GM19351 (cell line): ENCODE data around the gene PRSS50.
"Not testable (repeated sequence)": the region's sequence is repeated elsewhere in the genome, so short reads cannot be mapped to it uniquely, and the experiment has no call there.

Experiments
- ATAC-seq: cut with Tn5 transposase; IDR thresholded peaks from one replicate; pipeline ENCODE4 v1.9.1; 2021; ENCODE audit warnings: mild to moderate bottlenecking, moderate library complexity; ENCODE audit not compliant: unreplicated experiment

PRSS50 gene

DNA sequence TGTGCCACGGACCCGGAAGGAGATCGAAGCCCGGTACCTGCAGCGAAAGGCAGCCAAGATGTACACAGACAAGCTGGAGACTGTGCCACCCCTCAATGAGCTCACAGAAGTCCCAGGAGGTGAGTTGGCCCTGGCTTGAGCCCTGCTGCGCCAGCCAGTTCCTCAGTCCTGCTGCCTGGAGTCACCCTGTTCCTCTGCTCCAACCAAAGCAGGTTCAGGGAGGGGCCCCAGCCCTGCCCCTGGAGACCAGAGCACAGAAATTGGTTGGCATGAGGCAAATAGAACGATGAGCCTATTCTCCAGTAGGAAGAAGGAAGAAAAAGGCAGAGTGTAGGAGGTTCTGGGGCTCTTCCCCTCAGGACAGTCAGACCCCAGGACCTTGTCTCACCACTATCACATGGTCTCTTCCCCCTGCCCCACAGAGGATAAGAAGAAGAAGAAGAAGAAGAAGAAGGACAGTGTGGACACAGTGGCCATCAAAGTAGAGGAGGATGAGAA is 8.5 kb downstream of the PRSS50 start:
- no peak for ATAC-seq

DNA sequence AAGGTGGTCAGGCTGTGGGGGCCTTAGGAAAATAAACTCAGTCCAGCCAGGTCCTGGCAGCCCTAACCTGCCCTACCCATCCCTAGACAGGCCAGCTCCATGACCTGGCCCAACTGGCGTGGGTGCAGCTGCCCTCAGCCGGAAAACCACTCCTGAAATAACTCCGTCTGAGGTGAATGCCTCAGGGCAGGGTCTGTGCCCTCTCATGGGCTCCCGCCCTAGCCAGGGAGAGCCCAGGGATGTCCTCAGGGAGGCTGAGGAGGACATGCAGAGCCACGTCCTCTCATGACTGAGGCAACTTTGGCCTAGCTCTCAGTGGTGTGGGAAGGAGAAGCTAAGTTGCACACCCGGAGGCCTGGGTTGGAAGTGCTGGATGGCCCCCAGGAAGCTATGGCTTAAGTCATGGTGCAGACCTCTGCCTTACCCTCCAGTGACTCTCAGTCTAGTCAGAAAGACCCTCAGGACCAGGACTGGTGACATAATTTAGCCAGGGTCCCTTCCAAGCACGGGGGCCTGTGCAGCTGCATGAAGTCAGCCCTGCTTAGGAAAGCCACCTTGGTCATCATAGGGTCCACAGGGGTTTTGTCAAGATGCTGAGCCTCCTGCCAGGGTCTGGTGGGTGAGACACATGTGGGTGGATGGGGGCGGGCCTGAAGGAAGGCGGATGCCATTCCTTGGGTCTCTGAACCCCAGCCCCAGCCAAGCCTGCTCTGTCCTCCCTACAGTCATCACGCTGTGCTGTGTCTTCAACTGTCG is 9.1 kb downstream of the PRSS50 start:
- no peak for ATAC-seq

DNA sequence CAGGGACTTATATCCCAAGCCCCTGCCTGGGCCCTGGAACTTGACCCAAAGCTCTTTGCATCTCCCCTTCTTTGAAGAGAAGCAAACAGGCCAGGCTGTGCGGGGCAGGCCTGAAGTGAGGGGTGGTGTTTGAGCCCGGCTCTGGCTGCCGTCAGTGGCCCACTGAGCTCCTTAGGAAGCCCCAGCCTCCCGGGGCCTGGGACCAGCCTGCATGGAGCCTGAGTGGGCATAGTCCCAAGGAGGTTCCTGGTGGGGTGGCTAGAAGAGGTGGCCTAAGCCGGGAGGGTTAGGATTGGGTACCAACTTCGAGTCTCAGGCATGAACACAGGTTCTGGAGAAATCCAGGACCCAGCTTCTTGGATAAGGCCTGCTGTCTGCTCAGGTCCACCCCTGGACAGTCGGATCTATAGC is 10.1 kb downstream of the PRSS50 start:
- no peak for ATAC-seq

DNA sequence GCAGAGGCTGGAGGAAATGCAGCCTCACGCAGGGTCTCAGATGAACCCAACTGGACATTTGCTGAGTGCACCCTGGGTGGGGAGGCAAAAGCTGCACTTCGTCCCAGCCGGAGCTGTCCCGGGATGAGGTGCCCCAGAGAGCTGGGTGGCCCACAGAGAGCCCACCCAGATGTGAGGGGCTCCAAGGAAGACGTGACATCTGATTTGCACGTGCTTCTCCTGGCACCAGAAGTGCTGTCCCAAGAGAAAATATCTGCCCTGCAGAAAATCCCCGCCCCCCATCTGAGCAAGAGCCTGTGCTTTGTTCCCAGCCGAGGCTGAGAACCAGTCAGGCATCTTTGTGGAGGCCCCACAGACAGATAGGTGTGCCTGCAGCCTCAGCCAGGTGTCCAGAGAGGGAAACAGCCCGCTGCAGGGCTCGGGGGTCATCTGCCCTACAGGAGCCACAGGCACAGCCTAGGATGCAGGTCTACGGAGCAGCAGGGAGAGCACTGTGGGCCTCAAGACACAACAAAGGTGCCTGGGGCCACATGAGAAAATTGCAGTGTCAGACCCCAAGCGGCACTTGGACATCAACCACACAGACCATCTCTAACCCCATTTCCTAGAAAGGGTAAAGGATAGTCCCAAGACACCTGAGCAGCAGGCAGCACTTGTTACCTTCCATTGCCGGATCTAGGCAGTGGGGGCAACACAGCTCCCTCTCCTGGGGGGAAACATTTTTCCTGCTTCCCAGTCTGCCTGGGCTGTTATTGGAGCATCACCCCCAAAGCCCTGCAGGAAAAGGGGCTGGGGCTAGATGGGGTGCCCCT is 10.7 kb downstream of the PRSS50 start:
- no peak for ATAC-seq

DNA sequence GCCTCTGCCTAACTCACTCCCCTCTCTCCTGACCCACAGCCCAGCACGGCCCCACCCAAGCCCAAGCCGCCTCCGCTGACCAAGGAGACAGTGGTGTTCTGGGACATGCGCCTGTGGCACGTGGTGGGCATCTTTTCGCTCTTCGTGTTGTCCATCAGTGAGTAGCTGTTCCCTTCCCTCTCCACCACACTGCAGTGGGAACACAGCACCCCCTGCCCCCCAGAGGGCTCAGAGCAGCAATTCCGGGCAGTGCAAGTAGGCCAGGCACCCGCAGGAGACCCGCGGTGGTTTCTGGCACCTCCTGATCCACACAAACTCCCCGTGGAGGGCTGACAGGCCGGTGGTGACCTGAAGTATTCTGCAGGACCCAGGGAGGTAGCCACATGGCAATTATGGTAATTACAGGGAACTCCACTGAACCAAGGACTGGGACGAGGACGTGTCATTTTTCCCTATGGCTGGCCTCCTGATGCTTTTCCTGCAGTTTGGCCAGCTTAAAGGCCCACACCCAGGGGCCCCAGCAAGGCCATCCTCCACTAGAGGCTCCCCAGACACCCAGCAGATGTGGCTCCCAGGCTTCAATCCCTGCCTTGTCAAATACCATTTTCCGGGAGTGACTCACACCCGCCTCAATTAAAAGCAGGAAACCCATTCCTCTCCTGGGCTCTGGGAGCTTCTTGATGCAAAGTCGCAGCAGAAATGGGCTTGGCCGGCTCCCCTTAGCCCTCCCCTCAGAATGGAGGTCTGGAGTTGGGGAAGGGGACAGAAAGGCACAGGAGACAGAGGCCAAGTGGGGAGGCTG is 11.7 kb downstream of the PRSS50 start:
- ATAC-seq = no peak

DNA sequence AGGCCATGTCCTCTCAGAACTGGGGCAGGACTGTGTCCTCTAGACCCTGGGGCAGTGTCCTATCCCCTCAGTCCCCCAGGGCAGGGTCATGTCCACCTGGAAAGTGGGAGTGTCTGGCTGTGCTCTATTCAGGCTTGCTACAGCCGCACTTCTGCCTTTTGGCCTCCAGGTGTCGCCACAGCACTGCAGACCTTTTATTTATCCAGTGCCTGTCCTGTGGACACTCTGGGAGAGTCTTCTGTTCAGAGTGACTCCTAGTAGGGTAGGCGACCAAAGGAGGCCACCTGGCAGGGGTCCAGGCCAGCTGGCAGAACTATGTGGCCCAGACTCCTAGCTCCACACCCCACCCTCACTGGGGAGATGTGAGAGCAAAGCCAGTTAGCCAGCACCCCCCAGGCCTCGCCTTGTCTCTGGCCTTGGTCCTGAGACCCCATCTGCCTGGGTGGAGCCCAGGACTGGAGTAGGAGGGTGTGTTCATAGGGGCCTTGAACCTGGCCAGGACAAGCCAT is 12.6 kb downstream of the PRSS50 start:
- ATAC-seq = no peak

DNA sequence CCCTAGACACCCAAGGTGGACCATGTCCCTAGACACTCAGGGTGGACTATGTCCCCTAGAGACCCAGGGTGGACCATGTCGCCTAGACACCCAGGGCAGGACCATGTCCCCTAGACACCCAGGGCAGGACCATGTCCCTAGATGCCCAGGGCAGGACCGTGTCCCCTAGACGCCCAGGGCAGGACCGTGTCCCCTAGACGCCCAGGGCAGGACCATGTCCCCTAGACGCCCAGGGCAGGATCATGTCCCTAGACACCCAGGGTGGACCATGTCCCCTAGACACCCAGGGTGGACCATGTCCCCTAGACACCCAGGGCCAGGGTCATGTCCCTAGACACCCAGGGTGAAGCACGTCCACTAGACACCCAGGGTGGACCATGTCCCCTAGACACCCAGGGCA is 13.3 kb downstream of the PRSS50 start:
- ATAC-seq = not testable (repeated sequence)

DNA sequence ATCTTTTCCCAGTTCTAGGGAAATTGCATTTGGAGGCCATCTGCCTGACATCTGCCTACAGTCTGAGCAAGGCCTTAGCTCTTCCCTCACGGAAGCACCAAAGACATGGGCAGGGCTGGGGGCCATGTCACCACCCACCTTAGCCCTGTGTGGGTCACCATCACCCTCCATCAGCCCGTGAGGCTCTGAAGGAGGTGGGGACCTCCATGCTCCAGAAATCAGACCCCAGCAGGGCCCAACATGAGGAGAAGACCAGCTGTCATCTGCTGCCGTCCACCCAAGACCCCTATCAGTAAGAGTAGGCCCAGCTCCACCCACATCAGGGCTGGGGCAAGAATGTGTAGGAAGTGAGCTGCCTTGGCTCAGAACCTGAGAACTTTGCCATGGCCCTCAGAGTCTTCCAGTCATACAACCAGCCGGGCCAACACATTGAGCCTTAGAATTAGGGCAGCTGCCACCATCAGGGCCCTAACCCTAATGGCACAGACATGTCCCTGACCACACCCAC is 14.6 kb downstream of the PRSS50 start:
- ATAC-seq = no peak

DNA sequence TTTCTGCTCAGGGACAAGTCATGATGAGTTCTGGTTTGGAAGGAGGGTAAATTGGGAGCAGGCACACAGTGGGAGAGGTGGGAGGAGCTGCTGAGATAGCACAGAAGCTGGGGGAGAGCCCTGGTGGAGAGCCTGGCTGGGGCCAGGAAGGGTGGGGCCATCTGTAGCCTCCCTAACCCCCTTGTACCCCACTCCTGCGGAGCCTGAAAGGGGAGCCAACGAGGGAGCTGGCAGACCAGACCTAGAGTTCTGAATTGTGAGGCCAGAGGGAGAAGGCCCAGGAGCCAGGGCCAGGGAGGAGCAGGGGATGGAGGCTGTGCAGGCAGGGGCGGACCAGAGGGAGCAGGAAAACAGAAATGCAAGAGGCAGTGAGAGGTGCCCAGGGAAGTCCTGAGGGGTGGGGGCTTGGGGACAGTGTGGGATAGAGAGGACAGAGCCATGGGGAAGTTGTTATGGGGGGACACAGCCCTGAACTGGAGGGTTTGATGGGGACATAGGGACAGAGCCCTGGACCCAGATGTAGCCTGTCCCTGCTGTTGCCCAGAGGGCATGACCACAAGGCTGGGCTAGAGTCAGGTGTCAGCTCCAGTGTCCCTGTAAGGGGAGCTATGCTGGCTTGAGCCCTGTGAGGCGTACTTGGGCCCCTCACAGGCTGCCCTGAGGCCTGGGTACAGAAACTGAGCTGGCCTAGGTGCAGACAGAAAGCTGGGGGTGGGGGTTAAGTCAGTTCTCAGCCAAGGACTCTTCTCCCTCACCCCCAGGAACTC is 15.2 kb downstream of the PRSS50 start:
- no peak for ATAC-seq

DNA sequence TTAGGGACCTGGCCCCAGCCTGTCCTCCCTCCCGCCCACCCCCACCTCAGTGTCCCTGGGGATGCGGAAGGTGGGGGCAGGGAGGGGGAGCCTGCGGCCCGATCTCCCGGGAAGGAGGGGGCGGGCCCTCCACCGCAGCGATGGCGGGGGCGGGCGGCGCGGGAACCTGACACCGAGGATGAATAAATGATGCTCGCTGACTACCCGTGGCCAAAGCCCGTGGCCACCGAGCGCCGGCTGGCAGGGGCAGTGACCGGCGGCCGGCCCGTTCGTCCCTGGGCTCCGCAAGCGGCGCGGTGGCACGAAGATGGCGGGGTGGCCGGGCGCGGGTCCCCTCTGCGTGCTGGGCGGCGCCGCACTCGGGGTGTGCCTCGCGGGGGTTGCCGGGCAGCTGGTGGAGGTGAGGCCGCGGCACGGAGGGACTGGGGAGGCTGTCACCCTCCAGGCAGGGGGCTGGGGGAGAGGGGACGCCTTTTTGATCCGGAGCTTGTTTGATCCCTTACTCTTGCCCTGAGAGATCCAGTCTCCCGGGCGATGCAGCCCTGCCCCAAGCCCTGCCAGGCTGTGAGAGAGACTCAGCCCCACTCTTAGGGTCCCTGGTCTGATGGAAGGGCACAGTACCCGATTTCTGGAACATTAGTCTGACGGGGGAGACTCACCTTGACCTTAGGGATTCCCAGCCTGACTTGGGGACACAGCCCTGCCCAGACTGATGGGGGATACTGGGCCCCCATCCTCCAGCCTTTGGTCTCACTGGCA is 16.3 kb downstream of the PRSS50 start, which contains the start of gene TMIE:
Gene TMIE, plus strand, starts transcription at position 212 of the 759 bp plus-strand sequence. Its CDS starts 96 bp downstream, at position 308.
- ATAC-seq = no peak

DNA sequence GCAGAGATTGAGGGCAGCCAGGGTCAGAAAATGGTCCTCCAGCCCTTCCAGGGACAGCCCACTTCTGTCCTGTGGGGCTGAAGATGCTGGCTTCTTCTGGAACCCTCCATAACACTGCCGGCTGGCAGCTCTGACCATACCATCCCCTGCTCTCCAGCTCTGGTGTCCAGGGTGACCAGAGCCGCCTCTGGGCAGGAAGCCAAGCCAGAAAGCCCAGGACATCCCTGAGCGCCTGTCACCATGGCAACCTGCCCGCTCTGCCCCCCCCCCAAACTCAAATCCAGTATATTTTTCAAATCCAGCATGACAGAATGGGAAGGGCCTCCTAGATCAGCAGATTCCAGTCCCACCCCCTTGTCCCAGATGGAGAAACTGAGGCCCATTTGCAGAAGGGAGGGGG is 16.9 kb downstream of the PRSS50 start:
- ATAC-seq = no peak

DNA sequence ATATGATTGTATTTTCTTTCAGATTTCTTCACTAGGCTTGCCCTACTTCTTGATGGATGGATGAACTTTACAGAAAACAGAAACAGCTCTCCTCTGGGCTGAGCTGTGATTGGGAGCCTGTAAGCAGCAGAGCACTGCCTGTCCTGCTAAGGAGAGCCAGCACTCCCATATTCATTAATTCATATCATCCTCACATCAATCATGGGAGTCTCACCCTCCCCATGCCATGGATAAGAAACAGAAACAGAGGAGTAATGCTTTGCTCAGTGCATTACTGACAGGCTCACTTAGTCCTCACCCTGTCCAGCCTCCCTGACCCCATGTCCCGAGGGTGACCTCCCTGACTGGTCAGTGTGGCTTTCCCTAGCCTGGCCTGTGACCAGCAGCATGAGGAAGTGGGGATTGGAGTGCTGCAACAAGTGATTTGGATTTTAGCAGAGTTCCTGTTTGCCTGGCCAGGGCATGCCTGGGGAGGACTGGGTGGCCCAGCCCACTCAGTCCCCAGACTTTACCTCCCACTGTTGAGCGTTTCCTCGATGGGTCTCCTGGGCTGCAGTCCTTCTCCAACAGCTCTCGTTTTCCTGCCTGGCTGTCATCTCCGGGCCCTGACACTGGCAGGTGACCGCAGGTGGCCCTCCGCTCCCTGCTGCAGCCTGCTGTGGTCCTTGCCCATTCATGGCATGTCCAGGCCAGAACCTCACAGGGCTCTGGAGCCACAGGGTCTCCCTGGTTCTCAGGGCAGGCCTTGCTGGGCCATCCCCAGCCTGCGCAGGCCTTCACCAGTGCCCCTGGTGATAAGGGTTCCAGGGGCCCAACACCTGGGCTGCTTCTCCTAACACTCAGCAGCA is 17.8 kb downstream of the PRSS50 start:
- no peak for ATAC-seq

DNA sequence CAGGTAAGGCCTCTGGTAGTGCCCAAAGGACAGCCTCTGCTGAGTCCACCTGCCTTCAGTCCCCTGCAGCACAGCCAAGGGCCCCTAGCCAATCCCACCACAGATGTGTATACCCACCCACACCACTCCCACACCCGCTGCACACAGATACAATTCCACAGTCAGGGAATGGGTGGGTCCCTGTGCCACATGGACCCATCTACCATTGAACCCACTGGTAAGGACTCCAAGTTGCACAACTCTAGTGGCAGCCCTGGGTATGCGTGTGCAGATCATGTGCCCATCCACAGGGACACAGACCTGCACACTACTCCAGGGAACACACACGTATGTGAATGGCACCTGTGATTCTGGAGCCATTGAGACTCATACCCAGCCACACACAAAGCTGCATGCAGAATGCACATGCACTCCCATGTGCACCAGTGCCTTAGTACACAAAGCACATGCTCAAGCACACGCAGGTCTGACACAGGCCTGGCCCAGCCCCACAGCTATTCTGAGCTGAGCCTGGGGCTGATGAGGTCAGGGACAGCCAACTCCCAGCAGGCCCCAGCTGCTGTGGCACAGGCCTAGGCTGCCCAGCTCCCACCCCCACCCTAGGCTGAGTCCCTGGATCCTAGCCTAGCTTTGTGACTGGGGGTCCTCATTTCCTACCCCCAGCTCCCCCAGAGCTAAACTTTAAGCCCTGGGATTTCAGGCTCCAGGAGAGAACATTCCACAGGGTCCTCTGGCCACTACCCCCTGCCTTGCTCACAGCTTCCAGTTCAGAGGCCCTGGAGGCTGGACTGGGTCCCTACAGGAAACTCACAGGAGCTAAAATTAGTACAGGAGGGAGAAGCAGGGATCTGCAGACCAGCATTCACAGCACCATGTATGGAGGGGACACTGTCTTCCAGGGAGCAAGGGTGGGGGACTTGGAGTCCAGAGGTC is 21.4 kb downstream of the PRSS50 start:
- no peak for ATAC-seq

DNA sequence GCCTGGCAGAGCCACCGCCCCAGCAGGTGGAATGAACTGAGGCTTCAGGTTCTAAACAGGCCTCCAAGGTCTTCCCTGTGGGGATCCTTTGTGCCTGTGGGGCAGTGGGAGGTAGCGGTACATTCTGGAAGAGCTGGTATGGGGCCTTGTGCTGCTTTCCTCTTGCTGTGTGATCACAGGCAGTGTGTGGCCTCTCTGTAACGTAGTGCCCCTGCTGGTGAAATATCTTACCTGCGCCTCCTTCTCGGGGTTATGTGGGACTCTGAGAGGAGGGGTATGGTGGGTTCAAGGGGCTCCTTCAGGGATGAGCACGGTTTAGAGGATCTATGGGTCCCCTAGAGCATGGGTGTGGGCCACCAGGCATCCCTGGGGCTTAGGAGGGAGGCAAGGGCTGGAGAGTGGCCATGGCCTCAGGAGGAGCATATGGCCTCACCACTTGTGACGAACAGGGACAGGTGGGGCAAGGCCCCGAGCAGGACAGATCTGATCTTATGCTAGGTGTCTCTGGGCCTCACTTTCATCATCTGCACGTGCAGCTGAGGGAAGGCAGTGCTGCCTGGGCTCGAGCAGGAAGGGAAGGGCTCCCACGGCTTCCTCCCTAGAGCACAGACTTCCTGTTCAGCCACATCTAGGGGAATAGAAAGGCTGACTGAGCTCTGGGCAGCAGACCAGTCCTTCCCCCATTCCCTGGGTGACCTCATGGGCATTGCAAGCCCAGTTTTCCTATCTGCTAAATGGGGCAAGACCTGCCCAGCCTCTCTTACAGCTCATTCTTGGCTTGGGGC is 22.3 kb downstream of the PRSS50 start:
- ATAC-seq = no peak

DNA sequence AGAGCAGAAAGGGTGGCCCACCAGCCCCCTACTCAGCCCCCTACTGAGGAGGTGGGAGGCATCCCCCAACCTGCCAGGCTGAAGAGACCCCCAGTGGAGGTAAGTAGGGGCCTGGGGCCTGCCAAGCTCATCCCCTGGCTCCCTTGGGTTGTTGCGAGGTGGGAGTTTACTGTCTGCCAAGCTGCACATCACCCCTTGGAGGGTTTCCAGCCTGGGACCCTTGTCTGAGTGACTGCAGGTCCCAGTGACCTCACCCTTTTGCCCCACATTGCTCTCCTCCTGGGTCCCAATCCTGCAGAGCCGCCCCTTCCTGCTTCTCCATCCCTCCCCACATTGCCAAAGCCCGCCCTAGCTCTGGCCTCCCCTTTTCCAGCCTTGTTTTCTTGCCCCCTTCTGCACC is 23.1 kb downstream of the PRSS50 start:
- ATAC-seq = no peak

DNA sequence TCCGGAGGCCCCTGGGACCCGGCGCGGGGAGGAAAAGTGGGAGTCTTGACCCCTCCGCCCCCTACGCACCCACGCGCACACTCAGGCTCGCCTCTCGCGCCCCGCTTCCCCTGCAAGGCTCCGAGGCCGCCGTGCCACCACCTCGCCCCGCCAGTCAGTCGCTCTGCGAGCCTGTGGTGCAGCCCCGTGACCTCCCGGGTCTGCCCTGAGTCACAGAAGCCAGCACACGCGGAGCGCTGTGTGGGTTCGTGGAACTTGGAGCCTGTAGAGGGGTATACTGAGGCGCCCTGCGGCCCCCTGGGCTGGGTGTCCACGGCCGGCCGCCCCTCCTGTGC is 23.8 kb downstream of the PRSS50 start:
- ATAC-seq = no peak
